Stomach (tissue), 4 donors: ENCODE results near the gene NKTR.

Experiments used
- POLR2AphosphoS5 ChIP-seq, 3 donors: sonication (generic); formaldehyde crosslinking; IDR thresholded peaks; one replicate each; pipeline ENCODE4 v1.6.1; 2016; ENCODE audit warnings: antibody characterized with exemption in 3 of 3
- TF ChIP-seq, protein P1 (sequence below), 7 experiments: fragments of 450-650 bp in 4 of 7; fragments of 200-600 bp in 3 of 7; sonication (generic) in 3 of 7; IDR thresholded peaks; one replicate each; pipeline ENCODE4 v1.5.1; 2016 to 2019; ENCODE audit warnings: antibody characterized with exemption in 7 of 7, control low read depth in 2 of 7, mild to moderate bottlenecking in 1 of 7

DNA sequence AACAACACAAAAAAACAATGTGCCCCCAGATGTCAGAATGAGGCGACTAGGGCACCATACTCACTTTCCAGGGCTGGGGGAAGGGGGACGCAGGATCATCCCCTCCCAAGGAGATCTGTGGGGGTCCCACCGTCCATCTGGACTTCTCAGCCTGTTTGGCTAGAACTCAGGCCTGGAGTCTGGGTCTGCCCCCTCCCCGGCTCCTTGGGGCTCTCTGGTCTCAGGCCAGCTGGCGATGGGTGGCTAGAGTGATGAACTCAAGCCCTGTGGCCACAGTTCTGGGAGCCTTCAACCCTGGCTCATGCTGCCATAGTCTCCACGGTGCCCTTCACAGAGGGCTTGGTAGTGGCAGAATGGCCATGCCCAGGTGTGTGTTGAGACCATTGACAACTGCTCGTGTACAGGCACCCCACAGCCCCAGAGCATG, 66.6 kb downstream of the NKTR start:
- TF ChIP-seq, protein P1, sequence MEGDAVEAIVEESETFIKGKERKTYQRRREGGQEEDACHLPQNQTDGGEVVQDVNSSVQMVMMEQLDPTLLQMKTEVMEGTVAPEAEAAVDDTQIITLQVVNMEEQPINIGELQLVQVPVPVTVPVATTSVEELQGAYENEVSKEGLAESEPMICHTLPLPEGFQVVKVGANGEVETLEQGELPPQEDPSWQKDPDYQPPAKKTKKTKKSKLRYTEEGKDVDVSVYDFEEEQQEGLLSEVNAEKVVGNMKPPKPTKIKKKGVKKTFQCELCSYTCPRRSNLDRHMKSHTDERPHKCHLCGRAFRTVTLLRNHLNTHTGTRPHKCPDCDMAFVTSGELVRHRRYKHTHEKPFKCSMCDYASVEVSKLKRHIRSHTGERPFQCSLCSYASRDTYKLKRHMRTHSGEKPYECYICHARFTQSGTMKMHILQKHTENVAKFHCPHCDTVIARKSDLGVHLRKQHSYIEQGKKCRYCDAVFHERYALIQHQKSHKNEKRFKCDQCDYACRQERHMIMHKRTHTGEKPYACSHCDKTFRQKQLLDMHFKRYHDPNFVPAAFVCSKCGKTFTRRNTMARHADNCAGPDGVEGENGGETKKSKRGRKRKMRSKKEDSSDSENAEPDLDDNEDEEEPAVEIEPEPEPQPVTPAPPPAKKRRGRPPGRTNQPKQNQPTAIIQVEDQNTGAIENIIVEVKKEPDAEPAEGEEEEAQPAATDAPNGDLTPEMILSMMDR (IDR thresholded peaks at IDR 0.05), result no peak
- TF ChIP-seq POLR2AphosphoS5 (IDR thresholded peaks at IDR 0.05), result no peak
